Thoracic aorta (tissue), 2 donors: Measurements from ENCODE around the gene RPN2. TPM values are rescaled to one million over a fixed set of nuclear protein-coding genes. Genes with fewer than 3 reads are reported as not detected.

Experiments used
- ATAC-seq: fragments of 150-250 bp; one replicate; pipeline ENCODE4 v1.8.0; 2017; ENCODE audit warnings: low read depth; ENCODE audit not compliant: insufficient number of reproducible peaks, low FRiP score
- DNase-seq: peaks from one replicate; pipeline ENCODE4 v3.0.0-alpha.2; 2020; ENCODE audit warnings: low spot score
- H3K27ac ChIP-seq, 2 donors: fragments of 200-600 bp; sonication (generic); 1 replicate in 1 of 2; 2 replicates in 1 of 2; pipeline ENCODE4 v1.5.1; 2016; ENCODE audit warnings: mild to moderate bottlenecking in 2 of 2, moderate library complexity in 2 of 2
- H3K27me3 ChIP-seq: fragments of 200-600 bp; sonication (generic); replicated peaks from 2 replicates; pipeline ENCODE4 v1.6.0; 2016; ENCODE audit warnings: mild to moderate bottlenecking; ENCODE audit not compliant: insufficient read depth
- H3K36me3 ChIP-seq: fragments of 200-600 bp; sonication (generic); one replicate; pipeline ENCODE4 v1.5.1; 2016
- H3K4me1 ChIP-seq, 2 donors: fragments of 200-600 bp; sonication (generic); 1 replicate in 1 of 2; 2 replicates in 1 of 2; pipeline versions ENCODE4 v1.5.1 to v1.6.0; 2016; ENCODE audit warnings: low read depth in 2 of 2, mild to moderate bottlenecking in 1 of 2; ENCODE audit not compliant: control insufficient read depth in 1 of 2
- H3K4me3 ChIP-seq: fragments of 200-600 bp; sonication (generic); 2 replicates; pipeline ENCODE4 v1.5.1; 2016; ENCODE audit warnings: mild to moderate bottlenecking
- H3K9me3 ChIP-seq: fragments of 200-600 bp; sonication (generic); 2 replicates; pipeline ENCODE4 v1.5.1; 2016
- CTCF ChIP-seq: fragments of 200-600 bp; sonication (generic); IDR thresholded peaks from one replicate; pipeline ENCODE4 v1.5.1; 2019; ENCODE audit warnings: antibody characterized with exemption
- total RNA-seq, 2 donors: library from RNA; depleted of rRNA; stranded (reverse); fragments of >200 nt; gene quantifications; one replicate each; pipeline versions ENCODE4 v1.1.0 to v1.2.3, GENCODE V29; 2016

Gene RPN2
- total RNA-seq, 2 donors from 2014 or later = 128 to 156 TPM

- Histone ChIP-seq H3K4me3 (no peak overlapping the region), H3K36me3 (peaks cover 8% of the 10 kb centered on the region), H3K27ac (no peak overlapping the region), H3K9me3 (no peaks in the 10 kb centered on the region), H3K4me1 (peaks cover 11 to 25% of the 10 kb centered on the region in 2 donors), H3K27me3 (no peaks in the 10 kb centered on the region)
- TF ChIP-seq CTCF = no peak
- no peak for ATAC-seq
- no peak for DNase-seq
These were observed 39.3 kb downstream of the RPN2 start for GRCh38 chr20:37218441-37218840.

GRCh38 chr20:37218976-37219375 is 39.8 kb downstream of the RPN2 start:
- Histone ChIP-seq H3K27me3 (no peaks in the 10 kb centered on the region), H3K27ac (no peak overlapping the region), H3K9me3 (no peaks in the 10 kb centered on the region), H3K4me1 (peaks cover 11 to 25% of the 10 kb centered on the region in 2 donors), H3K4me3 (no peak overlapping the region), H3K36me3 (peaks cover 11% of the 10 kb centered on the region)
- no peak for DNase-seq
- ATAC-seq = no peak
- no peak for TF ChIP-seq CTCF

DNA sequence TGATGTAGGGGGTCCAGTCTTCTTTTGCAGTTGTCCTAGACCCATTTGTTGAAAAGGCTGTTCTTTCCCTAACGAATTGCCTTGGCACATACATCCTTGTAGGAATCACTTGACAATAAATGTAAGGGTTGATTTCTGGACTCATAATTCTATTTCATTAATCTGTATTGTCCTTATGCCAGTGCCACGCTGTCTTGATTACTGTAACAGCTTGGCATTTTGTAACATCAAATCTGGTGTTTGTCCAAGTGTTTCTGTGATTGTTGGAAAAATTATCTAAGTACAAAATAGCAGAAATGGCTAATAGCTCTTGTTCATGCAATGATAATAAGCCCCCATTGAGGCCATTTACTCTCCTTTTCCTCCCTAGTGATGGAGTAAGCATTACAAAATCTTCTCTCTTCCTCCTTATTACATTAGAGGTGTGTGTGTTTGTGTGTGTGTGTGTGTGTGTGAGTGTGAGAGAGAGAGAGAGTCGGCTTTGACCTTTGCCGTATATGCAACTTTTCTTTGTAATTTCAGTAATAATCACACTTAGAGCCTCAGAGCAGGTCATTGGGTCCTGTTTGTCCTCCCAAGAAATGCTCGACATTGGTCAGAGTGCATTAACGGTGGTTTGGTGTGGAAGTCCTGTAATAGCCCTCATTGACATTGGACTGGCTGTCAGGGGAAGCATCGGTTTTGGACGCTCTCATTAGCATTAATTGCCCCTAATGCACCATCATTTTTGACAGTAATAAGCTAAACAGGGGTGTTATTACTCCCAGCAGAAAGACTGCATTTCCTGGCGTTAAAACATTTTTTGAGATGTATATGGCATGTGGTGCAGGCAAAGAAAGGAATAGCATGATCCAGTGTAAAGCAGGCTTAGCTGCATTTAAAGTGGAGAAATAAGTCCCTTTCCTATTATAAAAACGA is 40.9 kb downstream of the RPN2 start:
- Histone ChIP-seq H3K9me3 (no peaks in the 10 kb centered on the region), H3K27ac (peak overlapping the region; percentile 29 to 67), H3K27me3 (no peaks in the 10 kb centered on the region), H3K4me1 (peaks cover 11 to 25% of the 10 kb centered on the region in 2 donors), H3K36me3 (peaks cover 17% of the 10 kb centered on the region), H3K4me3 (no peak overlapping the region)
- ATAC-seq = no peak
- no peak for TF ChIP-seq CTCF
- DNase-seq = no peak

DNA sequence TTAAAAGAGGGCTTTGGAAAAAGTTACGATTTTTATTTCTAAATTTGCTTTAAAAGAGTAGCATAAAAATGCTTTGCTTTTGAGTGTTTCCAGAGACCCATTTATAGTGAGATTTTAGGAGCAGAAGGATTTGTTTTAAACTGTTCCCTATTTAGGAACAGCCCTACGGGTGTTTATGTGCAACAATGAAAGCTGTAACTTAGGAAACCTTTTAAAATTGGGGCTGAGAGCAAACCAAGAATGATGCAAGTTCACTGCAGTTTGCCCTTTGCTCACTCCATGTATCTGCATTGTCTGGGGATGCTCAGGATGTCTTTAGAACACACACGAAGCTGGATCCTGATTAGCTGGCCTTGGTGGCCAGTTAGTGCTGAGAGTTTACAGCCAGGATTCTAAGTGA is 41.6 kb downstream of the RPN2 start:
- DNase-seq = no peak
- peak overlapping the region; percentile 29 to 67 for H3K27ac ChIP-seq
- H3K9me3 ChIP-seq = no peaks in the 10 kb centered on the region
- H3K36me3 ChIP-seq = peaks cover 17% of the 10 kb centered on the region
- no peaks in the 10 kb centered on the region for H3K27me3 ChIP-seq
- H3K4me3 ChIP-seq = no peak overlapping the region
- H3K4me1 ChIP-seq = peaks cover 11 to 25% of the 10 kb centered on the region in 2 donors
- ATAC-seq = no peak
- no peak for TF ChIP-seq CTCF

DNA sequence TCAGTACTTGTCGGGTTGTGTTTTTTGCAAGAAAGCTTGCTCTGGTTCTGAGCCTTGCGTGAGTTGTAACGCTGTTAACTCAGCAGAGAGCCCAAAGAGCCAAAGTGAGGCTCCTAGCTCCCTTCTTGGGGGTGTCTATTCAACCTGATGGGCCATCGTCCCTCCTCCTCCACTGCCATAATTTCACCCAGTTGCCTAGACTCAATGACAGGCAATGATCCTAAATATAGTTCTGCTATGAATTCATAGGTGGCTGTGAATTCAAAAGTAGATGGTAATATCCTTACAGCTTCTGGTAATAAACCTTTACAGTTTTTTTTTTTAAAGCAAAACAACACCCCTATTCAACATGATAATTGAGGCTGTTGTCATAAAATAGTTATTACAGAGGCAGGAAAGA is 43.0 kb downstream of the RPN2 start:
- H3K36me3 ChIP-seq = peaks cover 14% of the 10 kb centered on the region
- no peak overlapping the region for H3K4me3 ChIP-seq
- H3K9me3 ChIP-seq = no peaks in the 10 kb centered on the region
- H3K4me1 ChIP-seq = peaks cover 20 to 36% of the 10 kb centered on the region in 2 donors
- peak overlapping the region in 1 of 2 donors; percentile 67 for H3K27ac ChIP-seq
- no peak for TF ChIP-seq CTCF
- H3K27me3 ChIP-seq = no peaks in the 10 kb centered on the region
- DNase-seq (no peak), ATAC-seq (no peak)
